LNCaP clone FGC (cell line): Measurements from ENCODE around the gene YLPM1.
A peak's percentile ranks its signal among the peaks of the same experiment; 100 is the strongest.

Source experiments
- DNase-seq: peaks from one replicate; pipeline ENCODE4 v3.0.0-alpha.2; 2011; ENCODE audit warnings: low read depth
- H3K4me3 ChIP-seq: 2 replicates; pipeline ENCODE4 v1.5.1; 2011; ENCODE audit warnings: mild to moderate bottlenecking, low read depth, low read length, control low read depth
- CTCF ChIP-seq: IDR thresholded peaks from 2 replicates; pipeline ENCODE4 v1.5.1; 2012; ENCODE audit warnings: mild to moderate bottlenecking; ENCODE audit not compliant: control insufficient read depth, insufficient read depth; ENCODE audit errors: extremely low read depth

YLPM1 gene

DNA sequence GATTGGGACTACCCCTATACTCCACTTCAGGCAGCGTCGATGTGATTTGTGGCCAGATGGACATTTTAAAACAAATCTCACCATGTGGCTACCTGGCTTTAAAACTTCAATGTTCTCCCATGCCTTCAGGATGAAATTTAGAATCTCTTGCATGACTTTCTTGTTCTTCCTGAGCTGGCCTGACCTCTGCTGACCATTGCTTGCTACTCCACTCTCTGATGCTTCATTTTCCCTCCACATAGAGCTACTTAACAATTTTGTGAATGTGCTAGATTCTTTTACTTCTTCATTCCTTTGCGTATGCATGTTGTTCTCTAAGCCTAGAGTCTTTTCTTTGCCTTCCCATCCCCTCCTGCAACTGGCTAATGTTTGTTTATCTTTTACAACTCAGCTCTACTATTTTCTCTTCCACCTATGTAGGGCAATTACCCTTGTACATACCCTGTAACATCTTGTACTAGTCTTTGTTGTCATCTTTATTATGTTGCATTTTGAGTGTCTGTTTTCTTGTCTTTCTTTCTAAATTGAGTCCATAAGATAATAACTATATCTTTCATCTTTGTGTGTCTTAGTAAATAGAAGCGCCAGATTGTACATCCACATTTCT is 41.2 kb downstream of the YLPM1 start:
- no peak overlapping the region for H3K4me3 ChIP-seq
- peak; percentile 83 for TF ChIP-seq CTCF
- peak; percentile 26 for DNase-seq

GRCh38 chr14:74807853-74808545 is 44.9 kb downstream of the YLPM1 start:
- TF ChIP-seq CTCF, result no peak
- DNase-seq, result no peak
- H3K4me3 ChIP-seq, result no peak overlapping the region

GRCh38 chr14:74816124-74816523 is 53.0 kb downstream of the YLPM1 start:
- no peak overlapping the region for H3K4me3 ChIP-seq
- no peak for DNase-seq
- no peak for TF ChIP-seq CTCF

- no peak for TF ChIP-seq CTCF
- no peak for DNase-seq
- H3K4me3 ChIP-seq, result no peak overlapping the region
These were observed 57.2 kb downstream of the YLPM1 start for GRCh38 chr14:74820288-74820687.

GRCh38 chr14:74821267-74821915 is 58.3 kb downstream of the YLPM1 start:
- no peak for TF ChIP-seq CTCF
- no peak for DNase-seq
- no peak overlapping the region for H3K4me3 ChIP-seq

GRCh38 chr14:74824997-74825396 is 61.9 kb downstream of the YLPM1 start:
- no peak overlapping the region for H3K4me3 ChIP-seq
- no peak for DNase-seq
- TF ChIP-seq CTCF, result no peak
